Measurements from ENCODE around the gene OSBP2.

The OSBP2 gene

DNA sequence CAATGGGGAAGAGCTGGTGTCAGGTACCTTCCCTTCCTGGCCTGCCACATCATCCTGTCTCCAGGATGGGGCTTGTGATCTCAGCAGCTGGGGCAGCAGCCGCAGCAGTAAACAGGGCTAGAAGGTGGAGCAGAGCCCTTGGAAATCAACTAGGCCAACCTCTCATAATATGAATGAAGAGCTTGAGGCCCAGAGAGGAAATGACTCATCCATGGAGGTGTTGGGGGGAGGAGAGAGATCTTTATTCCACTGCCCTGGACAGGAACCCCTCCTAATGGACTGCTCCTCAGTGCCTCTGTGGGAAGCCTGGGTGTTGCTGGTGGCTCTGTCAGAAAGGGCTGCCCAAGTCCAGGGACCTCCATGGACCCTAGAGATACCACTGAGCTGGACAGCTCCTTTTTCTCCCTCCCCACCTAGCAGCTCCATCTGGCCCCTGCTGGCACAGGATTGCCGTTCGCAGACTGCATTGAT, 111.8 kb downstream of the OSBP2 start:
- Histone ChIP-seq H3K9me3 (ENCODE audit: low read length) (no peaks in the 10 kb centered on the region), H3K27me3 (ENCODE audit: insufficient read depth, low read length) (no peaks in the 10 kb centered on the region), H3F3A (ENCODE audit: insufficient read depth, low read length) (no peaks in the 10 kb centered on the region), H3K4me3 (ENCODE audit: low read depth, low read length, poor library complexity, severe bottlenecking) (no peak overlapping the region), H3K79me2 (ENCODE audit: insufficient read depth, low read length) (no peaks in the 10 kb centered on the region), H3K9me2 (ENCODE audit: low read depth, low read length) (no peaks in the 10 kb centered on the region), H3K27ac (ENCODE audit: low read depth, low read length, poor library complexity, severe bottlenecking) (no peak overlapping the region), H3K4me1 (ENCODE audit: insufficient read depth, low read length, severe bottlenecking) (no peaks in the 10 kb centered on the region), H2AFZ (ENCODE audit: low read length) (no peak overlapping the region), H4K20me1 (ENCODE audit: insufficient read depth, low read length) (no peaks in the 10 kb centered on the region), H3K4me2 (ENCODE audit: low read length) (no peak overlapping the region), H3K9ac (ENCODE audit: low read length) (no peak overlapping the region), H3K36me3 (ENCODE audit: insufficient read depth, low read length) (no peaks in the 10 kb centered on the region)
- TF ChIP-seq, protein P1, sequence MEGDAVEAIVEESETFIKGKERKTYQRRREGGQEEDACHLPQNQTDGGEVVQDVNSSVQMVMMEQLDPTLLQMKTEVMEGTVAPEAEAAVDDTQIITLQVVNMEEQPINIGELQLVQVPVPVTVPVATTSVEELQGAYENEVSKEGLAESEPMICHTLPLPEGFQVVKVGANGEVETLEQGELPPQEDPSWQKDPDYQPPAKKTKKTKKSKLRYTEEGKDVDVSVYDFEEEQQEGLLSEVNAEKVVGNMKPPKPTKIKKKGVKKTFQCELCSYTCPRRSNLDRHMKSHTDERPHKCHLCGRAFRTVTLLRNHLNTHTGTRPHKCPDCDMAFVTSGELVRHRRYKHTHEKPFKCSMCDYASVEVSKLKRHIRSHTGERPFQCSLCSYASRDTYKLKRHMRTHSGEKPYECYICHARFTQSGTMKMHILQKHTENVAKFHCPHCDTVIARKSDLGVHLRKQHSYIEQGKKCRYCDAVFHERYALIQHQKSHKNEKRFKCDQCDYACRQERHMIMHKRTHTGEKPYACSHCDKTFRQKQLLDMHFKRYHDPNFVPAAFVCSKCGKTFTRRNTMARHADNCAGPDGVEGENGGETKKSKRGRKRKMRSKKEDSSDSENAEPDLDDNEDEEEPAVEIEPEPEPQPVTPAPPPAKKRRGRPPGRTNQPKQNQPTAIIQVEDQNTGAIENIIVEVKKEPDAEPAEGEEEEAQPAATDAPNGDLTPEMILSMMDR (IDR thresholded peaks at IDR 0.05; ENCODE audit: low read length) = no peak
- TF ChIP-seq EZH2 (IDR thresholded peaks at IDR 0.05; ENCODE audit: borderline replicate concordance, low read length) = no peak

- no peaks in the 10 kb centered on the region for H3K9me2 ChIP-seq (ENCODE audit: low read depth, low read length)
- H3K4me3 ChIP-seq (ENCODE audit: low read depth, low read length, poor library complexity, severe bottlenecking) = no peak overlapping the region
- no peaks in the 10 kb centered on the region for H3K9me3 ChIP-seq (ENCODE audit: low read length)
- no peaks in the 10 kb centered on the region for H3K4me1 ChIP-seq (ENCODE audit: insufficient read depth, low read length, severe bottlenecking)
- no peak for TF ChIP-seq EZH2 (IDR thresholded peaks at IDR 0.05; ENCODE audit: borderline replicate concordance, low read length)
- TF ChIP-seq, protein P1 (IDR thresholded peaks at IDR 0.05; ENCODE audit: low read length) = no peak
- H3K9ac ChIP-seq (ENCODE audit: low read length) = no peak overlapping the region
- H2AFZ ChIP-seq (ENCODE audit: low read length) = no peak overlapping the region
- no peaks in the 10 kb centered on the region for H3K27me3 ChIP-seq (ENCODE audit: insufficient read depth, low read length)
- H3K4me2 ChIP-seq (ENCODE audit: low read length) = no peak overlapping the region
- H3K36me3 ChIP-seq (ENCODE audit: insufficient read depth, low read length) = no peaks in the 10 kb centered on the region
- no peaks in the 10 kb centered on the region for H4K20me1 ChIP-seq (ENCODE audit: insufficient read depth, low read length)
- H3F3A ChIP-seq (ENCODE audit: insufficient read depth, low read length) = no peaks in the 10 kb centered on the region
- no peaks in the 10 kb centered on the region for H3K79me2 ChIP-seq (ENCODE audit: insufficient read depth, low read length)
- no peak overlapping the region for H3K27ac ChIP-seq (ENCODE audit: low read depth, low read length, poor library complexity, severe bottlenecking)
Measured at GRCh38 chr22:30809086-30809485, 114.4 kb downstream of the OSBP2 start.

DNA sequence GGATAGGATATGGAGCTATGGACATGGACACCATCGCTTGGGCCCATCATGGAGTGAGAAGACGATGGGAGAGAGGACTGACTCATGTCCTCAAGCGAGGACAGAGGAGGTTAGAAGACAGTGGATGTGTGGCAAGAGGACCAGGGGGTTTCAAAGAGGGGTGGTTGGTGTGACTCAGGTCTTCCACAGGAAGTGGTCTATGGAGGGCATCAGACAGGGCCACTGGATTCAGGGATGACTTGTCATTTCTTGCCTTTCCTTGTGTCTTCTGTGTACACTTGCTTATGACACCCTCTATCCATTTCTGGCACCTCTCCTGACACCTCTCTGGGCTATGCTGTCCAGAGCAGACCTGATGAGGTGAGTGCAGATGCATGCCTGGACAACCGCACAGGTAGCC, 115.4 kb downstream of the OSBP2 start:
- Histone ChIP-seq H3K27me3 (ENCODE audit: insufficient read depth, low read length) (no peaks in the 10 kb centered on the region), H3K36me3 (ENCODE audit: insufficient read depth, low read length) (no peaks in the 10 kb centered on the region), H3K4me3 (ENCODE audit: low read depth, low read length, poor library complexity, severe bottlenecking) (no peak overlapping the region), H3F3A (ENCODE audit: insufficient read depth, low read length) (no peaks in the 10 kb centered on the region), H3K9me3 (ENCODE audit: low read length) (no peaks in the 10 kb centered on the region), H3K9me2 (ENCODE audit: low read depth, low read length) (no peaks in the 10 kb centered on the region), H3K4me1 (ENCODE audit: insufficient read depth, low read length, severe bottlenecking) (no peaks in the 10 kb centered on the region), H3K9ac (ENCODE audit: low read length) (no peak overlapping the region), H3K79me2 (ENCODE audit: insufficient read depth, low read length) (no peaks in the 10 kb centered on the region), H2AFZ (ENCODE audit: low read length) (no peak overlapping the region), H4K20me1 (ENCODE audit: insufficient read depth, low read length) (no peaks in the 10 kb centered on the region), H3K4me2 (ENCODE audit: low read length) (no peak overlapping the region), H3K27ac (ENCODE audit: low read depth, low read length, poor library complexity, severe bottlenecking) (no peak overlapping the region)
- no peak for TF ChIP-seq EZH2 (IDR thresholded peaks at IDR 0.05; ENCODE audit: borderline replicate concordance, low read length)
- TF ChIP-seq, protein P1 (IDR thresholded peaks at IDR 0.05; ENCODE audit: low read length) = no peak

Measured in OCI-LY1 (cell line).